GM15510 (cell line): ENCODE results near the gene HDDC3.

ENCODE experiments used
- POLR2A ChIP-seq: IDR thresholded peaks from 3 replicates; pipeline ENCODE4 v1.6.1; 2011; ENCODE audit warnings: borderline replicate concordance; ENCODE audit not compliant: insufficient read length; ENCODE audit errors: extremely low read depth

The HDDC3 gene

DNA sequence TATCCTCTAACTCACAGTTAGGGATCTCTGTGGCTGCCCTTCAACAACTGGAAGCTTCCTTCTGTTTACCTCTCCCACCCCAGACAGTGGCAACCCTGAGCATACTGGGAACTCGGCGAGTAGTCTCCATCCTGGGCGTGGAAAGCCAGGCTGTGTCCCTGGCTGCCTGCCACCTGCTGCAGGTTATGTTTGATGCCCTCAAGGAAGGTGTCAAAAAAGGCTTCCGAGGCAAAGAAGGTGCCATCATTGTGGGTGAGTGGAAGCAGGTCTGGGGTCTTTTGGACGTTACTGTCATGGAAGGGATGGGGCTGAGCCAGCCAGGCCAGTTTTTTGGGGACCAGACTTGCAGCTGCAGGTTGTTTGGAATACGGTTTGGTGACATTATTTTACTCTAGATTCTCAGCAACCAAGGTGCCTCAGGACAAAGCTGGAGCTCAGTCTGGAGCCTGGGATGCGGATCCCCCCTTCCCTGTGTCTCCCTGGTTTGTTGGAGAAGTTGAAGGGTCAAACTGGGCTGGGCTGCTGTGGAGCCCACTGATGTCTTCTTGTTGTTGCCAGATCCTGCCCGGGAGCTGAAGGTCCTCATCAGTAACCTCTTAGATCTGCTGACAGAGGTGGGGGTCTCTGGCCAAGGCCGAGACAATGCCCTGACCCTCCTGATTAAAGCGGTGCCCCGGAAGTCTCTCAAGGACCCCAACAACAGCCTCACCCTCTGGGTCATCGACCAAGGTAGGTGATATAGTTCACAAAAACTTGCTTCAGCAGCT, 10.2 kb upstream of the HDDC3 start:
- no peak for TF ChIP-seq POLR2A

DNA sequence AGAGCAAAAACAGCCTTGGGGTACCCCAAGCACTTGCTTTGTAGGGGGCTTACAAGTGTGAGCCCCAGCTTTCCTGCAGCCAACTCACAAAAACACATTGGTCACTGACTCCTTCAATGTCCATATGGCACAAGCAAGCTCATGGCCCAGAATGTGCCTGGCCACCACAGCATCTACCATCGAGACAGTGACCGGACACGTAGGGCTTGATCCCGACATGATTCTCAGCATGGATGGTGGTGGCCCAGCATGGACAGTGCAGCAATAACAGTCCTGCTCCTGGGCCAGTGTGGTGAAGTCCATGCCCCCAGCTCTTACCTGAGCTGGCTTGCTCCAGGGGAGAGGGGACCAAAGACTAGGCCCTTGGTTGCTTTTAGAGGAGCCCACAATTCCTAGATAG, 8.7 kb upstream of the HDDC3 start:
- TF ChIP-seq POLR2A, result no peak

DNA sequence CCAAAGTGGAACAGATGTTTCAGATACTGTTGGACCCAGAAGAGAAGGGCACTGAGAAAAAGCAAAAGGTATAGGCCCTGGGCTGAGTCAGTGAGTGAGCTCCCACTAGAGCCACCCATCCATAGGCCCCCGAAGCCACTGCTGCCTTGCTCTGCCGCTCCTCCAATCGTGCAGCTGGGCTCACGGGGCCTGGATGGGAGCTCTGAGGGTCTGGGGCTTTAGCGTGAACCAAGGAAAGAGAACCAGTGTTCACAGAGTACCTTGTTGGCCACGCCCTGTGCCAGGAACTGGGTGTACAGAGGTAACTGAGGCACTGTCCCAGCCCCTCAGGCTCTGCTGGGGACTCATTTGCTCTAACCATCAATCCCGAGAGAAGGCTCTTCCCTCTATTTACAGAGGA, 7.4 kb upstream of the HDDC3 start:
- no peak for TF ChIP-seq POLR2A

DNA sequence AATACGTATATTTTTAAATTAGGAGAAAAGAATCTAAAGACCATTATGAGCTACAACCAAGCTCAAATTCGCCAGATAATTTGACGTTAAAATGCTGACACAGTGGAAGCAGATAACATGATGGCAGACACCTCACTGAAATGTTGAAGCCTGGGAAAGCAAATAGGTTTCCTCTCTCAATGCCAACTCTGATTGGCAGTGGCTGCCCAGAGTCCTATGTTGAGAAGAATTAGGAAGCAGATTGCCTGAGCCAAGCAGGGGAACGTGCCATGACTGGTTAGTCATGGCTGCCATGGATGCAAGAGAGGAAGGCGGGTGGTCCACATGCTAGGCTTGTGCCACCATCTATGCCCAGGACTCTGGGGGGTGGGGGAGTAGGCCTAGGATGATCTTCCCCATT, 5.9 kb upstream of the HDDC3 start:
- TF ChIP-seq POLR2A, result no peak

DNA sequence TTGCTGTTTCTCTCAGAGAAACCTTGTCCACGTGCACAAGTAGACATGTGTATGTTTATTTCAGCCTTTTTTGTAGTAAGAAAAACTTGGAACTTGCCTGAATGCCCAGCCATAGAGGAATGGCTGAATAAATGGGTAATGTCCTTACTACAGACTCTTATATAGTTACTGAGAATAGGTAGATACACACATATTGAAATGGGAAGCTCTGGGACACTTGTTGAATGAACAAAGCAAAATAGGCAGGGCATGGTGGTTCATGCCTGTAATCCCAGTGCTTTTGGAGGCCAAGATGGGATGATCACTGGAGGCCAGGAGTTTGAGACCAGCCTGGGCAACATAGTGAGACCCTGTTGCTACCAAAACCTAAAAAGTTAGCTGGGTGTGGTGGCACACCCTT, 4.5 kb upstream of the HDDC3 start:
- no peak for TF ChIP-seq POLR2A

DNA sequence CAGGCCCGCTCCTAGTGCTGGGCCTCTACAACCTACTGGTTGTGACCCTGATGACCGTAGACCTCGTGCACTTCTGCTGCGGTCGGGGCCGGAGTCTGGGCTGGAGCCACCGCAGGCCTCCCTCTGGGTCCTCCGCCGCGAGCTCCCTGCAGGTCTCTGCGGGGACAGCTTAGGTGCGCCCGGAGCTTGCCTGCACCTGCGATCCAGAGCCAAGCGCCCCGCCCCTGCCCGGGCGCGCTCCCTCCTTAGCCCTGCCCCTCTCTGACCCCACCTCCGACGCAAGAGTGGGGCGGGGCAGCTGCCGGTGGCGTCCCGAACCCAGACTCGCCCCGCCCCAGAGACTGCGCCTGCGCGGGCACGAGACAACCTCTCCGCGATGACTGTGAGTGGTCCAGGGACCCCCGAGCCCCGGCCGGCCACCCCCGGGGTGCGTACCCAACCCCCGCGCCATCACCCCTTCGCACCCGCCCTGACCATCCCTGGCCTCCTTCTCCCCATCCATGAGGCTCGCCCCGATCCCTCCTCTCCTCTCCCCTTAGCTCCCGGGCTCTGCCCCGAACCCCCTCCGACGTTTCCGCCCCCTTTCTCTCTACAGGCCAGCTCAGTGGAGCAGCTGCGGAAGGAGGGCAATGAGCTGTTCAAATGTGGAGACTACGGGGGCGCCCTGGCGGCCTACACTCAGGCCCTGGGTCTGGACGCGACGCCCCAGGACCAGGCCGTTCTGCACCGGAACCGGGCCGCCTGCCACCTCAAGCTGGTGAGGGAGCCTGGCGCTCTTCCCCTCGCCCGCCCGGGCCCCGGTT, 2.8 kb upstream of the HDDC3 start, which contains the start of gene UNC45A:
Gene UNC45A (plus strand): TSS at position 337 of the 803 bp plus-strand sequence. CDS start 40 bp downstream, at position 377.
- TF ChIP-seq POLR2A, result peak; percentile 67

DNA sequence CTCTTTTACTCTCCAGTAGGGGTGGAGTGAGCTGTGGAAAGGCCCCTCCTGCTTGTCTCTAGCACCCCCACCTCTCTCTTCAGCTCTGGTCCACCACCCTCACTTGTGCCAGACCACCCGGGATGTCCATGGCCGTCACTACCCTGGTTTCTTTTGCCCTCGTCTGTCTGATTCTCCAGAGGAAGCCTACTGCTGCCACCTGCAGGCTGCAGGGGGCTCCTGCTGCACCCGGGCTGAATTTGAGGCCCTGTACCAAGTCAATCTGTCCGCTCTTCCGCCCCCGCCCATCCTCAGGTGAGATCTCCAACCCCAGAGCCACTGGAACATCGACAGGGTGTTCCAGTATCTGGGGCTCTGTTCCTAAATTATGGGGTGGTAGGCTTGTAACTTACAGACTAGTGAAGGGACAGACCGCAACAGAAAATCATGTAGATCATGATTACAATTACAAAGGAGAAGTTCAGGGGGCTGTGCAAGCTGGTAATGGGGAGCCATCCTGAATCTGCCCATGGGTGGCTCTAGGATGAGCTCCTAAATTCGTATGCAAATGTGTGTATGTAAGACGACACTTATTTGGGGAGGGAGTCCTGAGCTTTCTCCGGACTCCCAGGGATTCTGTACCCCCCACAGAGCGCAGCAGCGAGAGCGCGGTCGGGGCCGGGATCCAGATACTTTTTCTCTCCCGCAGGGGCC, 2.1 kb upstream of the HDDC3 start:
- TF ChIP-seq POLR2A, result no peak

DNA sequence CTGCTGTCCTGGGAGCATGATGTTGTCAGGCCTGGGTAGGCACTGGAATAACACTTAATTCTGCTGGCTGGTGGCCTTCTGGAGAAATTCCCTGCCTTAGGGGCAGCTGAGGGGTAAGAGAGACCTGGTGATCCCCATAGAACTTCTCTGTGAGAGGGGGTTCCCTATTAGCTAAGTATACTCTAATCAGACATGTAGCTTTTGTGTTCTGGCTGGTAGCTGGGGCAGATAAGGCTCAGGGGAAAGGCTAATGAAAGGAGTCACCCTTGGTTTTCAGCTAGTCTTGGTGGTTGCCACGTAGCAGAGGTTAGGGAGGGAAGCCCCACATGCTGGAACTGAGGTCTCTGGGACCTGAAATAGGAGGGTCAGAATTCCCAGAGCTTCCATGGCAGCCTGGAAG, 952 bp upstream of the HDDC3 start:
- no peak for TF ChIP-seq POLR2A

DNA sequence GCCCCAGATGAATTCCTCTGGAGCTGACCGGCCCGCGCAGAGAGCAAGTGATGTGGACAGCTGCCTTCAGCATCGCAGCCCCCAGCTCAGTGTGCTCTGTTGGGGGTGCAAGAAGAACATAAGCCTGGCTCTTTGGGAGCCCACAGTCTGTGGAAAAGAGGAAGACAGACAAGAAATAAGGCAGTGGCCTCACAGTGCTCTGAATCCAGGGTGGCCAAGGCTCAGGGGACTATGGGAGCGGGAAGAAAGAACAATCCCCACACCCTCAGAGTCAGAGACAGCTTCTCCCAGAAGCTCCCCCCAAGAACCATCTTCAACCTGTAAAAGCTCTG, 277 bp upstream of the HDDC3 start:
- no peak for TF ChIP-seq POLR2A

DNA sequence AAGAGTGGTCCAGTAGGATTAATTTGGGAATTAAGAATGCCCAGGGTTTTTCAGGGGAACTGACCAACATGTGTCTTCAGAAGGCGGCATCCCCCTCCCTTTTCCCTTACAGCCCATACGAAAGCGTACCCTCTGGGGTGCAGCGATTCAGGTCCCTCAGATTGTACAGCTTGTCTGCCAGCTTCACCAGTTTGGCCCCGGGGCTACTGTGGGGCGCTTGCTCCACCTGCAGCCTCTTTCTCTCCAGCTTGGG, 848 bp downstream of the HDDC3 start:
- no peak for TF ChIP-seq POLR2A

DNA sequence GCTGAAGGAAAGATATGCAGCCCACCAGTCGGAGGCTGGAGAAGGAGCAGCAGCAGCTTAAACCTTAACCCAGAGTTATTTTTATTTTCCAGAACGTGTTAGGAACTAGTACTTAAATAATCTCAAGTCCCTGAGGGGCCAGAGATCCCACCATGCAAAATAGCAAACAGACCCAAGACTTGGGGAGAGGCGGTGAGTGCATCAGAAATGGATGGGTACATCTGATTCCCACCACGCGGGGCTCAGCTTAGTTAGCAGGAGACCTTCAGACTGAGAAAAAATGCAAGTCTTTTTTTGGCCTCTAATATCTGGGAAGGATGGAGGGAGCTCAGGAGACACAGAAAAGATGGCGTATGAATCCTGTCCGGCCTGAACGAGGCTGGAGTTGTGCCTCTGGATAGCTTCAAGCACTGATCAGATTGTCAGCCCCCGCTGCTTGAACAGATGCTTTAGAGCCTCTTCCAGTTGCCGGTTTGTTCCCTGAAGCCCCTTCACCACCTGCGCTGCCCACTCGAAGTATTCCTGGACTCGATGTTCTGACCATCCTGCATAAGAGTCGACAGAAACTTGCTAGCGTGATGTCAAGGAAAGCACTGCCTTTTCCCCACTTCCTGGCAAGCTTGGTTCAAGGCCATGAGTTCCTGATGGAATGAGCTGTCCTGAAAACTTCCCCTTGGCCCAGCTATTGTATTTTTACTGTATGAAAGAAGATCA, 1.3 kb downstream of the HDDC3 start:
- TF ChIP-seq POLR2A, result no peak

DNA sequence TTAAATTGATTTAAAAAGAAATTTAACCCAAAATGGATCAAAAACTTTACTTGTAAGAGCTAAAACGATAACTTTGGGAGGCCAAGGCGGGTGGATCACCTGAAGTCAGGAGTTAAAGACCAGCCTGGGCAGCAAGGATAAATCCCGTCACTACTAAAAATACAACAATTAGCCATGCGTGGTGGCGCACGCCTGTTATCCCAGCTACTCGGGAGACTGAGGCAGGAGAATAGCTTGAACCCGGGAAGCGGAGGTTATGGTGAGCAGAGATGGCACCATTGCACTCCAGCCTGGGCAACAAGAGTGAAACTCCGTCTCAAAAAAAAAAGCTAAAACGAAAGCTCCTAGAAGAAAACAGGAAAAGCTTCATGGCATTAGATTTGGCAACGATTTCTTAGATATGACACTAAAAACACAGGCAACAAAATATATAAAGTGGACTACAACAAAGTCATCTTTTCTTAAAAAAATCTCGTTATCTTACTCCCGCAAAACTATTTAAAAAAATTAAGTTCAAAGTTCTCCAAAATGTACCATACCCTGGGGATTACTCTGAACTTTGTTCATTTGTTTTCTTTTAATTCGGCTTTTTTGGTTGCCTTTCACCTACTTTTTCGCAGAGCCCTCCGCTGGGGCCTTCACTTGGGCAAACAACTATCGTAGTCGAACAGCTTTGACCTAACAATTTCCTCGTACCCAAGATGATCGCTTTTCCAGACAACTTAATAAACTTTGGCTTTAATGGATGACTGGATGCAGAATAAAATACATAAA, 2.9 kb downstream of the HDDC3 start:
- no peak for TF ChIP-seq POLR2A

DNA sequence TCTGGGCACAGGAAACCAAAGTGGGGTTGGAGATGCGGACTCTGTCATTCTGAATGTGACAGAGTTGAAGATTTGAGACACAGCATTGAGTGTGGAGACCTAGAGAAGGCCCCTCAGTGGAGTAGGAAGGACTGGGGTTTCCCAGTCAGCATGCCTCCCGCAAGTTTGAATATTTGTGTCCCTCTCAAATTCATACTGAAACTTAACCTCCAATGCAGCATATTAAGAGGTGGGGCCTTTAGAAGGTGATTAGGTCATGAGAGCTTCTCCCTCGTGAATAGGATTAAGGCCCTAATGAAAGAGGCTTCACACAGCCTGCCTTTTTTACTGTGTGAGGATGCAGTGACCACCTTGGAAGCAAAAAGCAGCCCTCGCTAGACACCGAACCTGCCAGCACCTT, 8.0 kb downstream of the HDDC3 start:
- TF ChIP-seq POLR2A, result no peak

DNA sequence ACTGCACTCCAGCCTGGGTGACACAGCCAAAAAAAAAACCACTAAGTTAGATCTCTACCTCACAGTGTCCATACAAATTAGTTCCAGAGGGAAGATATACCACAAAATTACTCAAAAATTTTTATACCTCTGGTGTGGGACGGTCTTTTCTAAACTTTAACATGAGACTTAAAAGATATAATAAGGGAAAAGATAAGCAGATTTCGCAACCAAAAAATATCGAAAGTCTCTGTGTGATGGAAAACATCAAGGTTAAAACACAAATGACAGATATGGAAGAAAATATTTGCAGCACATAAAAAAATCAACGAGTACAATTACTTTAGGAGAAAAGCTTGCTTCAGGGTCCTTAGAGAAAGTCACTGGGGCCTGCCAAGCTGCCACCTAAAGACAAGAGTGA, 10.5 kb downstream of the HDDC3 start:
- no peak for TF ChIP-seq POLR2A

DNA sequence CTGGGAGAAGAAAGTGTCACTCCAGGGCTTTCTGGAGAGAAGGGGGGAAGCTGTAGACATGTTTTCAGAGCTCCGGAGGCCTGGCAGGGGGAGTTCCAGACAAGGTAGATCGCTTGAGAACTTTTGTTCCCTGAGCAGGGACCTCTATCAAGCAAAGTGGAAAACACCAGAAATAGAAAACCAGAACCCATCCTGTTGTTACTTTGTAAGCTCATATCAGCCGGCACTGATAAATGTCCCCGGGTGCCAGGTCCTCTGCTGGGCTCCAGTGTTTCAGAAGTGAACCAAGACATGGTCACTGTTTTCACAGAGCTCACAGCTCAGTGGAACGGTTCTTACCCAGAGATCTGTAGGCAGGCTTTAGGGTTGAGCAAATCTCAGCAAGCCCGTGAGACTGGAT, 13.5 kb downstream of the HDDC3 start:
- TF ChIP-seq POLR2A, result no peak

DNA sequence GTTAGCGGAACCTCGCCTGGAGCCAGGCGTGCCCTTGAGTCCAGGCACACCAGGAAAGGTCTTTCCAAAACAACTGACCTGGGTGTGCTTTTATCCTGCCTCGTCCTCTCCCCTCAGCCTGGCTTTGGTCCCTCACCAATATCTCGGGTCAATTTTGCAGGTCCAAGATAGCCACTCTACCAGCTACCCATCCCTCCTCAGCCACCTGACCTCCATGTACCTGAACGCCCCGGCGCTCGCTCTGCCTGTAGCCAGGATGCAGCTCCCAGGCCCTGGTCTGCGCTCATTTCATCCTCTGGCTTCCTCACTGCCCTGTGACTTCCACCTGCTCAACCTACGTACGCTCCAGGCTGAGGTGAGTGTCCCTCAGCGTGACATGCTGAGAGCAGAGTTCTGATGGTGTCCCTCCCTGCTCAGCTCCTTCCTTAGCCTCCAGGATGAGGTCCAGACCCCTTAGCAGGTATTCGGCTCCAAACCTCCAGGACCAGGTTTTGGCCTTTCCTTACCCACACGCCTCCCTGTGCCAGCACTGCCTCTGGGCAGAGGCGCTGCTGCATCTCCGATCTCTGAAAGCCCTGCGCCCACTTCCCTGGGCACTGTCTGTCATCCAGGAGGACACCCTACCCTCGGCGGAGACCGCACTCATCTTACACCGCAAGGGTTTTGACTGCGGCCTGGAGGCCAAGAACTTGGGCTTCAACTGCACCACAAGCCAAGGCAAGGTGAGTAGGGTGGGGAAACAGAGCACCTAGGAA, 14.1 kb downstream of the HDDC3 start:
- no peak for TF ChIP-seq POLR2A
